GM19238 (cell line): ENCODE measurements around the gene SSTR5.

Experiments used
- DNase-seq: peaks from one replicate; pipeline ENCODE4 v3.0.0; 2011; ENCODE audit warnings: low spot score; ENCODE audit not compliant: insufficient read length

The SSTR5 gene

GRCh38 chr16:1039762-1040161 is 32.8 kb upstream of the SSTR5 start:
- DNase-seq, result no peak

GRCh38 chr16:1040346-1040745 is 32.2 kb upstream of the SSTR5 start:
- DNase-seq, result no peak

- no peak for DNase-seq
Measured at GRCh38 chr16:1042049-1042744, 30.4 kb upstream of the SSTR5 start.

GRCh38 chr16:1042866-1043265 is 29.7 kb upstream of the SSTR5 start:
- no peak for DNase-seq

- no peak for DNase-seq
Measured at GRCh38 chr16:1043881-1044451, 28.6 kb upstream of the SSTR5 start.

- DNase-seq, result no peak
Measured at GRCh38 chr16:1044460-1045309, 27.9 kb upstream of the SSTR5 start.

- DNase-seq, result no peak
Measured at GRCh38 chr16:1045310-1045992, 27.1 kb upstream of the SSTR5 start.

GRCh38 chr16:1045993-1046911 is 26.3 kb upstream of the SSTR5 start:
- no peak for DNase-seq

GRCh38 chr16:1047123-1047522 is 25.4 kb upstream of the SSTR5 start:
- DNase-seq, result no peak

- DNase-seq, result no peak
Measured at GRCh38 chr16:1047801-1048200, 24.7 kb upstream of the SSTR5 start.

GRCh38 chr16:1048442-1049112 is 24.0 kb upstream of the SSTR5 start:
- DNase-seq, result no peak

- DNase-seq, result no peak
Measured at GRCh38 chr16:1049113-1049975, 23.2 kb upstream of the SSTR5 start.

- no peak for DNase-seq
Measured at GRCh38 chr16:1049976-1050247, 22.6 kb upstream of the SSTR5 start.

GRCh38 chr16:1050516-1050915 is 22.0 kb upstream of the SSTR5 start:
- DNase-seq, result no peak

GRCh38 chr16:1050921-1051320 is 21.6 kb upstream of the SSTR5 start:
- no peak for DNase-seq

- no peak for DNase-seq
Measured at GRCh38 chr16:1051446-1051845, 21.1 kb upstream of the SSTR5 start.

GRCh38 chr16:1052721-1053120 is 19.8 kb upstream of the SSTR5 start:
- DNase-seq, result no peak

GRCh38 chr16:1053121-1053521 is 19.4 kb upstream of the SSTR5 start:
- DNase-seq, result no peak

GRCh38 chr16:1053700-1054368 is 18.7 kb upstream of the SSTR5 start:
- no peak for DNase-seq
